Kidney (tissue), 14 donors: ENCODE measurements around the gene GCAT. TPM values are rescaled to one million over a fixed set of nuclear protein-coding genes. Genes with fewer than 3 reads are reported as not detected.
A peak's percentile ranks its signal among the peaks of the same experiment; 100 is the strongest.

ENCODE experiments used
- DNase-seq, 5 donors: peaks; one replicate each; pipeline ENCODE4 v3.0.0-alpha.2; 2013 to 2020
- FAIRE-seq: peaks from 2 replicates; lab custom pipeline; 2012; peaks lifted over from hg19 to GRCh38; lab: Jason Lieb, UNC
- H3K27ac ChIP-seq, 2 donors: one replicate each; pipeline ENCODE4 v1.7.0; 2013; ENCODE audit warnings: low read depth in 2 of 2, low read length in 2 of 2, inconsistent platforms in 1 of 2
- H3K27me3 ChIP-seq: one replicate; pipeline ENCODE4 v1.7.1; 2013; ENCODE audit warnings: low read length, inconsistent platforms; ENCODE audit not compliant: control insufficient read depth, insufficient read depth
- H3K36me3 ChIP-seq, 3 donors: one replicate each; pipeline versions ENCODE4 v1.7.0 to v1.7.1; 2013; ENCODE audit warnings: low read length in 3 of 3, control low read depth in 1 of 3, inconsistent platforms in 1 of 3; ENCODE audit not compliant: insufficient read depth in 3 of 3, control insufficient read depth in 2 of 3
- H3K4me1 ChIP-seq, 3 donors: one replicate each; pipeline versions ENCODE4 v1.7.0 to v1.7.1; 2013; ENCODE audit warnings: low read length in 3 of 3, inconsistent platforms in 1 of 3, low read depth in 1 of 3; ENCODE audit not compliant: control insufficient read depth in 2 of 3, insufficient read depth in 2 of 3
- H3K4me3 ChIP-seq, 3 donors: one replicate each; pipeline versions ENCODE4 v1.7.0 to v1.8.1; 2013; ENCODE audit warnings: low read length in 3 of 3, control low read depth in 1 of 3, inconsistent platforms in 1 of 3
- H3K9ac ChIP-seq, 3 donors: one replicate each; pipeline versions ENCODE4 v1.7.0 to v1.7.1; 2013; ENCODE audit warnings: low read length in 3 of 3, control low read depth in 1 of 3, inconsistent platforms in 1 of 3
- H3K9me3 ChIP-seq, 3 donors: one replicate each; pipeline versions ENCODE4 v1.7.0 to v1.7.1; 2013; ENCODE audit warnings: low read length in 3 of 3, control low read depth in 1 of 3, inconsistent platforms in 1 of 3; ENCODE audit not compliant: control insufficient read depth in 2 of 3, insufficient read depth in 1 of 3
- CTCF ChIP-seq: IDR thresholded peaks from 3 replicates; pipeline ENCODE4 v1.5.1; 2012; ENCODE audit warnings: mild to moderate bottlenecking, moderate library complexity, borderline replicate concordance; ENCODE audit not compliant: insufficient read depth; ENCODE audit errors: extremely low read depth
- intact Hi-C: fragments of 100-400 bp; cut with DNase I; formaldehyde crosslinking; loops from one replicate; pipeline ENCODE4 v1.11.1; 2022
- polyA plus RNA-seq: library from polyadenylated mRNA; stranded (reverse); fragments of 350-450 nt; fragmentation: Illumina TruSeq; extraction: RNeasy Lipid Tissue Mini Kit (QIAGEN cat#74804); gene quantifications from one replicate; pipeline ENCODE4 v1.2.3, GENCODE V29; 2014; ENCODE audit warnings: low read depth, low replicate concordance; ENCODE audit not compliant: insufficient read depth
- total RNA-seq: library from RNA; stranded (reverse); fragmentation: NEBNext Ultra II Directional; extraction: Animal tissue kit (Norgen Biotek cat#: 25700); gene quantifications from one replicate; pipeline ENCODE4 v1.2.1, GENCODE V29; 2021
- donor health status: control.
- donor health status: control.
- donor health status: control.
- donor health status: control.
- donor health status: control.
- donor health status: DM: yes; HTN: yes; CAD: no.
- donor health status: Normal renal cell carcinoma (clear cell type).

Gene GCAT
- total and polyA plus RNA-seq, 2 donors from 2014 or later, result 8.9 to 35.9 TPM

- Histone ChIP-seq H3K4me3 (no peak overlapping the region), H3K36me3 (peaks cover 2 to 32% (median 15%) of the 10 kb centered on the region in 3 donors), H3K9ac (no peak overlapping the region), H3K4me1 (no peaks in the 10 kb centered on the region), H3K27ac (no peak overlapping the region), H3K27me3 (no peaks in the 10 kb centered on the region), H3K9me3 (no peaks in the 10 kb centered on the region)
- FAIRE-seq (no peak), DNase-seq (peak in 1 of 5 donors; percentile 65)
- TF ChIP-seq CTCF, result no peak
- intact Hi-C loops, result no loop called here
These were observed 38.7 kb upstream of the GCAT start for GRCh38 chr22:37769056-37769455.

- Histone ChIP-seq H3K9ac (no peak overlapping the region), H3K9me3 (no peaks in the 10 kb centered on the region), H3K27me3 (no peaks in the 10 kb centered on the region), H3K36me3 (peaks cover 2 to 29% (median 12%) of the 10 kb centered on the region in 3 donors), H3K4me1 (no peaks in the 10 kb centered on the region), H3K27ac (no peak overlapping the region), H3K4me3 (no peak overlapping the region)
- no peak for TF ChIP-seq CTCF
- intact Hi-C loops, result no loop called here
- no peak for DNase-seq
- FAIRE-seq, result no peak
These were observed 36.7 kb upstream of the GCAT start for GRCh38 chr22:37771081-37771480.

GRCh38 chr22:37771702-37772427, 35.9 kb upstream of the GCAT start:
- H3K4me1 ChIP-seq, result no peaks in the 10 kb centered on the region
- no peaks in the 10 kb centered on the region for H3K27me3 ChIP-seq
- DNase-seq (no peak), FAIRE-seq (no peak)
- peaks cover 2 to 25% (median 9%) of the 10 kb centered on the region in 3 donors for H3K36me3 ChIP-seq
- intact Hi-C loops, result no loop called here
- H3K4me3 ChIP-seq, result no peak overlapping the region
- TF ChIP-seq CTCF, result no peak
- H3K27ac ChIP-seq, result no peak overlapping the region
- no peaks in the 10 kb centered on the region for H3K9me3 ChIP-seq
- no peak overlapping the region for H3K9ac ChIP-seq
